T-helper 17 cell (primary cell): ENCODE results near the gene JSRP1. TPM values are rescaled to one million over a fixed set of nuclear protein-coding genes. Genes with fewer than 3 reads are reported as not detected.

Source experiments
- ATAC-seq: fragments of 150-1000 bp; cut with Tn5 transposase; 2 replicates; pipeline ENCODE4 v1.10.0; 2021; ENCODE audit warnings: mild to moderate bottlenecking, moderate library complexity
- DNase-seq, 3 donors: peaks; one replicate each; pipeline versions ENCODE4 v3.0.0 to v3.0.0-alpha.2; 2020 to 2021
- H3K9me3 ChIP-seq: one replicate; pipeline ENCODE4 v1.7.0; 2013; ENCODE audit warnings: low read length, mild to moderate bottlenecking; ENCODE audit not compliant: control insufficient read depth, poor library complexity, severe bottlenecking
- H3K27ac Mint-ChIP-seq: one replicate; pipeline ENCODE4 v1.8.0; 2022; ENCODE audit warnings: mild to moderate bottlenecking, moderate library complexity, mixed read lengths
- H3K27me3 Mint-ChIP-seq: one replicate; pipeline ENCODE4 v1.8.0; 2022; ENCODE audit warnings: mixed read lengths
- H3K36me3 Mint-ChIP-seq: one replicate; pipeline ENCODE4 v1.8.0; 2022; ENCODE audit warnings: low read depth, mixed read lengths
- H3K4me1 Mint-ChIP-seq: one replicate; pipeline ENCODE4 v1.8.0; 2022; ENCODE audit warnings: mild to moderate bottlenecking, mixed read lengths
- H3K4me3 Mint-ChIP-seq: one replicate; pipeline ENCODE4 v1.8.0; 2022; ENCODE audit warnings: mild to moderate bottlenecking, moderate library complexity, mixed read lengths
- total RNA-seq, 4 donors: library from RNA in 2 of 4; stranded (reverse) in 2 of 4; gene quantifications; one replicate each; pipeline ENCODE4 v1.2.3 and lab custom pipeline; 2022 to 2026

Gene JSRP1
- total RNA-seq (1 to 10 TPM in 1 of 2 donors, under 1 TPM in 1; 0.55 to 1.0 TPM), total RNA-seq (lab: John Stamatoyannopoulos, UW) (0.75 to 1.9 reads per million in 2 donors)

DNA sequence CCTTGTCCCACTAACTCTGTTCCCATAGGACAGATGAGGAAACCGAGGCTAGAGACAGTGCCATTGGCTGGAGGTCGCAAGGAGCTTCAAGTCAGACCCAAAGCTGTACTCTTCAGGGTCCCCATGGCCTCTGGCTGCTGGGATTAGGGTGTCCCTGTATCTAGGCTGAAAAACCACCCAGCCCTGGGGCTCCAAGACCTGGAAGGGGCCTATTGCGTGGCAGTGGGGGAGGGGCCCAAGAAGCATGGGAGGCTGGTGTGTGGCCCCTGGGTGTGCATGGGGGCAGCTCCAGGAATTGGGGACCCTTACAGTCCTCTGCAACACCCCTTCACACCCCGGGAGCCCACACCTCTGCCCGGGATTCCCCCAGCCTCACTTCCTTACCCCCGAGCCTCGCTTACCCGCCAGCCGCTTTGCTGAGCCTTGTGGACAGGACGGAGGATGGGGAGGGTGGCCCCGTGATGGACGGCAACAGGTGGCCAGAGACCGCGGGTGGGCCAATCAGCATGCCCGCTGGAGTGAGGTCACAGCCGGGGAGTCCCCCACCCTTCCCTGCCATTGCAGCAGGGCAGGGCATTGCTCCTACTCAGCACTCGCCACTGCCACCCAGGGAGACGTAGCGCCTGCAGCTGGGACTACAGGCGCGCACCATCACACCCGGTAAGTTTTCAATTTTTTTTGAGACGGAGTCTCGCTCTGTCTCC lies at the start of gene JSRP1:
Gene JSRP1 (minus strand): TSS at position 436 of the 704 bp plus-strand sequence. CDS start 1,103 bp downstream, outside the sequence.
- Mint-ChIP-seq H3K4me1 (peaks cover 6% of the 10 kb centered on the region), H3K27ac (peak within 1 kb of the TSS; percentile 96), H3K27me3 (no peaks in the 10 kb centered on the region), H3K4me3 (no peak within 1 kb of the TSS), H3K36me3 (peaks cover 4% of the 10 kb centered on the region)
- no peaks in the 10 kb centered on the region for H3K9me3 ChIP-seq
- DNase-seq (no peak), ATAC-seq (peak; percentile 8)

DNA sequence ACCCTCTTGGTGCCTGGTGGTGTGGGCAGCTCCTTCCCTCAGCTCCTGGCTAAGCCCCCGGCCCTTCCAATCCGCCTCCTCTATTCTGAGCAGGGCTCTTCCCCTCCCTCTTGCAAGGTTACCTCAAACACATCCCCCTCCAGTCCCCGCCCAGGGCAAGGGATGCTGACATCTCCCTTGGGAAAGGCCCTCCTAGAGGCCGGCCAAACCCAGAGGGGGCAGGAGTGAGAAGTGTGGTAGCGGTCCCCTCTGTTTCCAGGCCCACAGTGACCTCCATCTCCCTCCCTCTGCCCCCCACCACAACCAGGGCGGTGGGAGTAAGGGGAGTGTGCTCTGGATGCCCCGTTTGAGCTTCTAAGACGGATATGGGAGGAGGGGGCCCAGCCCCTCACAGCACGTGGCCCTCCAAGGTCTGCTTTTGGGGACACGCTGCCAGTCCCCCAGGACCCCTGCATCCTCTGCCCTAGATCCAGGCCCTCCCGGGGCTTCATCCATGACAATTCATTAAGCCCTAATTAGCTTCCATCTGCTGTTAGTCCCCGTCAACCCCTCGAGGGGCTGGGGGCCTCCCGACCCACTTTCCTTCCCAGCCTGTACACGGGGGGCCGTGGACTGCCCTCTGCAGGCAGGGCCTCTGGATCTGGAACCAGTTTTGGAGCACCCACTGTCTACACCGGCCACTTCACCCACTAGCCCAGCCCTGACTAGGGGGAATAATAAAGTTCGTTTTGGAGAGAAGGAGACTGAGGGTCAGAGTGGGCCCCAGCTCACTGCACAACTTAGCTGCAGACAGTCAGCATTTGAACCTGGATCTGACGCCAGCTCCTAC lies 49.4 kb upstream of the JSRP1 start:
- H3K4me1 Mint-ChIP-seq = peaks cover 15% of the 10 kb centered on the region
- H3K27ac Mint-ChIP-seq = peak overlapping the region; percentile 59
- no peak overlapping the region for H3K4me3 Mint-ChIP-seq
- ATAC-seq (no peak), DNase-seq (no peak)
- no peaks in the 10 kb centered on the region for H3K9me3 ChIP-seq
- peaks cover 4% of the 10 kb centered on the region for H3K36me3 Mint-ChIP-seq
- H3K27me3 Mint-ChIP-seq = peaks cover 63% of the 10 kb centered on the region

GRCh38 chr19:2303211-2303798 lies 47.1 kb upstream of the JSRP1 start:
- DNase-seq = no peak
- peaks cover 40% of the 10 kb centered on the region for H3K27me3 Mint-ChIP-seq
- peak overlapping the region; percentile 57 for H3K4me3 Mint-ChIP-seq
- H3K4me1 Mint-ChIP-seq = peaks cover 12% of the 10 kb centered on the region
- no peaks in the 10 kb centered on the region for H3K9me3 ChIP-seq
- peak overlapping the region; percentile 19 for H3K27ac Mint-ChIP-seq
- ATAC-seq = no peak
- H3K36me3 Mint-ChIP-seq = peaks cover 4% of the 10 kb centered on the region

DNA sequence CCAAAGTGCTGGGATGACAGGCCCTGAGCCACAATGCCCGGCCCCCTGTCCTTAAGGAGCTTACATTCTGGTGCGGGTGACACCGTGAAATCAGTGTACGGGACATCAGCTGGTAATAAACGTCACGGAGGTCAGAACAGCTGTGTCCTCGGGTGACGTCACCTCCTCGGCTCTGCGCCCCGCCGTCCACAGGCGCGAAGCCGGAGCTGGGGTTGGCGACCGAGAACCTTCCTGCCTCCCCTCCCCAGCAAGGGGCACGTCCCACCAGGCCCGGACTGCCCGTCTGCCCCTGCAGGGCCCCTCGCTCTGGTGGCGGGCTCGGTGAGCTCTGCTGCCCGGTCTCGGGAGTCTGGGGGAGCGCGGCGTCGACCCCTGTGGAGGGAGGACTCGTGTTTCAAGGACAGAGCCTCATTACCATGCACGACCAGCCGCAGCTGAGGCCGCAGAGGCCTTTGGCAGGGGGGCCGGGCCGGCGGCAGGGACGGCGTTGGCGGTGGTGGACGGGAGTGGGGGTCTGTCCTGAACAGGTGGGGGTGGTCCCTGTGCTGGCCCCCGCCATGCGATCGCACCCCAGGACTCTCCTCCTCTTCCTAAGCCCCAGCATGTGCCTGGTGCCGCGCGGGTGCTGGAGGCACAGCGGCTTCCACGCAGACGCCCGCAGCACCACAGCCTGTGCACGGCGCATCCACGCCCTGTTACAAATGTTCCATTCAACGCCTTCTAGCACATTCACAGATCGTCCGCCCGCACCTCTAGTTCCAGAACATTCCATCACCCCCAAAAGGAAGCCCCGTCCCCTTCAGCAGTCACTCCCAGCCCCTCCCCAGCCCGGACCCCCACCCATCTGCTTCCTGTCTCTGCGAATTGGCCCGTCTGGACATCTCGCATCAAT lies 46.3 kb upstream of the JSRP1 start:
- ATAC-seq = peak; percentile 50
- DNase-seq = no peak
- H3K4me1 Mint-ChIP-seq = peaks cover 12% of the 10 kb centered on the region
- H3K4me3 Mint-ChIP-seq = peak overlapping the region; percentile 57
- no peaks in the 10 kb centered on the region for H3K9me3 ChIP-seq
- H3K27ac Mint-ChIP-seq = peak overlapping the region; percentile 19
- peaks cover 39% of the 10 kb centered on the region for H3K27me3 Mint-ChIP-seq
- peaks cover 4% of the 10 kb centered on the region for H3K36me3 Mint-ChIP-seq

GRCh38 chr19:2300533-2300932 lies 44.3 kb upstream of the JSRP1 start:
- peaks cover 2% of the 10 kb centered on the region for H3K36me3 Mint-ChIP-seq
- H3K27ac Mint-ChIP-seq = no peak overlapping the region
- no peak overlapping the region for H3K4me3 Mint-ChIP-seq
- DNase-seq (no peak), ATAC-seq (no peak)
- H3K4me1 Mint-ChIP-seq = peaks cover 9% of the 10 kb centered on the region
- H3K27me3 Mint-ChIP-seq = peaks cover 22% of the 10 kb centered on the region
- no peaks in the 10 kb centered on the region for H3K9me3 ChIP-seq

DNA sequence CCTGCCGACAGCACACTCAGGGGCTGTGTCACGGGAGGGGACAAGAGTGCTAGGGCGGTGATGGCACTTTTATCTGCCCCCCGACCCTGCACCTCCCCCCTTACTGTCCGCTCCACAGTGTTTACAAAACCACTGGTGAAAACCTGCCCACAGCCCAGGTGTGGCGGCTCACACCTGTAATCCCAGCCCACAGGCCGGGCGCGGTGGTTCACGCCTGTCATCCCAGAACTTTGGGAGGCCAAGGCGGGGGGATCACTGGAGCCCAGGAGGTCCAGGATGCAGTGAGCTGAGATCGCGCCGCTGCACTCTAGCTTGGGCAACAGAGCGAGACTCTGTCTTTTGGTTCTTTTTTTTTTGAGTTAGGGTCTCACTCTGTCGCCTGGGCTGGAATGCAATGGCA lies 39.9 kb upstream of the JSRP1 start:
- DNase-seq (no peak), ATAC-seq (no peak)
- no peak overlapping the region for H3K27ac Mint-ChIP-seq
- H3K4me3 Mint-ChIP-seq = no peak overlapping the region
- no peaks in the 10 kb centered on the region for H3K36me3 Mint-ChIP-seq
- no peaks in the 10 kb centered on the region for H3K9me3 ChIP-seq
- H3K27me3 Mint-ChIP-seq = no peaks in the 10 kb centered on the region
- H3K4me1 Mint-ChIP-seq = peaks cover 8% of the 10 kb centered on the region

DNA sequence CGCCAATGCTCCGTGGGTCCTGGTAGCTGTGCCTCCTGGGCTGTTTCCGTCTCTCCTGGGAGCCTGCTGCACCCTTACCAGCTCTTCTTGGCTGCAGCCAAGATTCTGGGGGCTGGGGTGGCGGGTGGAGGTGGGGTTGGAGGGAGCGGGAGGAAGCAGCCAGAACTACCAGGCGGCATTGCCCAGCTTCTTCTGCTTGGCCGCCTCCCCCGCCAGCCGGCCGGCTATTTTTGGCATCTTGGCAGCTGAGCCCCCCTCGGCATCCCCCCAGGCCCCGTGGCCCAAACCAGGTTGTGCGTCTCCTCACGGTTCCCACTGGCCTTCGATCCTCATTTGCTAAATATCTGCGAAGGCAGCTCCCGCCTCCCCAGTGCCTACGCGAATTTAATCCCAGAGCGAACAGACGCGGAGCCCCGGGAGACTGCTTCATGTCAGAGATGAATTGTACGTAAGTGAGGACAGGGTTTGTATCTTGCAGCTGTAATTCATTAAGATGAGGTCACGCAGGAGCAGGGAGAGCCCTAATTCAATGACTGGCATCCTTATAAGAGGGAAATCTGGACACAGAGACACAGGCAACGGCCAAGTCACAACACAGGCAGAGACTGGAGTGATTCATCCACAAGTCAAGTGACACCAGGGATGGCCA lies 38.6 kb upstream of the JSRP1 start:
- no peak overlapping the region for H3K4me3 Mint-ChIP-seq
- no peaks in the 10 kb centered on the region for H3K9me3 ChIP-seq
- H3K27me3 Mint-ChIP-seq = no peaks in the 10 kb centered on the region
- no peak overlapping the region for H3K27ac Mint-ChIP-seq
- ATAC-seq (no peak), DNase-seq (no peak)
- peaks cover 2% of the 10 kb centered on the region for H3K36me3 Mint-ChIP-seq
- H3K4me1 Mint-ChIP-seq = peaks cover 10% of the 10 kb centered on the region

- peaks cover 2% of the 10 kb centered on the region for H3K36me3 Mint-ChIP-seq
- no peak for ATAC-seq
- H3K4me1 Mint-ChIP-seq = peaks cover 26% of the 10 kb centered on the region
- no peaks in the 10 kb centered on the region for H3K9me3 ChIP-seq
- DNase-seq = no peak
- peak overlapping the region; percentile 93 for H3K4me3 Mint-ChIP-seq
- no peaks in the 10 kb centered on the region for H3K27me3 Mint-ChIP-seq
- no peak overlapping the region for H3K27ac Mint-ChIP-seq
Measured at GRCh38 chr19:2291185-2291751, 35.1 kb upstream of the JSRP1 start.

DNA sequence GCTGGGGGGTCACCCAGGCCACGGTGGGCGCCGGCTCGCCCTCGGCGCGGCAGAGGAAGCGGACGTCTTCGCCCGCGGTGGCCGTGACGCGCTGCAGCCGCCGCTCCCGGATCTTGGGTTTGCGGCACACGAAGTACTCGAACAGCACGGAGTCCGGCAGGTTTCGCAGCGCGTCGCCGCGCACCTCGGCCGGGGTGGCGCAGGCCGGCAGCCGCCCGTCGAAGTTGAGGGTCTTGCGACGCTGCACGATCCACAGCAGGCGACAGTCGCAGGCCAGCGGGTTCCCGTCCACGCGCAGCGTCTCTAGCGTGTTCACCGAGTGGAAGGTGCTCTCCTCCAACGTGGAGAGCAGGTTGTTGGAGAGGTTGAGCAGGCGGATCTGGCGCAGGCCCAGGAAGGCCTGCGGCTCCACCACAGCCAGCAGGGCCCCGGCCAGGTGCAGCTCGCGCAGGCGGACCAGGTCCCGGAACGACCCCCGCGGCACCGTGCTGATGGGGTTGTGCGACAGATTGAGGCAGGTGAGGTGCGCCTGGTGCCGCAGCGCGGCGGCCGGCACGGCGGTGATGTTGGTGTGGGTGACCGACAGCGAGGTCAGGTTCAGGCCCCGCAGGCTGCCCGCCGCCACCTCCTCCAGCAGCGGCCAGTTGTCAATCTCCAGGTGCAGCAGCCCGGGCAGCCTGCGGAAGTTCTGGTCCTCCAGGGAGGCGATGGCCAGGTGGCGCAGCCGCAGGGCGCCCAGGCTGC lies 34.4 kb upstream of the JSRP1 start:
- peak; percentile 29 for ATAC-seq

DNA sequence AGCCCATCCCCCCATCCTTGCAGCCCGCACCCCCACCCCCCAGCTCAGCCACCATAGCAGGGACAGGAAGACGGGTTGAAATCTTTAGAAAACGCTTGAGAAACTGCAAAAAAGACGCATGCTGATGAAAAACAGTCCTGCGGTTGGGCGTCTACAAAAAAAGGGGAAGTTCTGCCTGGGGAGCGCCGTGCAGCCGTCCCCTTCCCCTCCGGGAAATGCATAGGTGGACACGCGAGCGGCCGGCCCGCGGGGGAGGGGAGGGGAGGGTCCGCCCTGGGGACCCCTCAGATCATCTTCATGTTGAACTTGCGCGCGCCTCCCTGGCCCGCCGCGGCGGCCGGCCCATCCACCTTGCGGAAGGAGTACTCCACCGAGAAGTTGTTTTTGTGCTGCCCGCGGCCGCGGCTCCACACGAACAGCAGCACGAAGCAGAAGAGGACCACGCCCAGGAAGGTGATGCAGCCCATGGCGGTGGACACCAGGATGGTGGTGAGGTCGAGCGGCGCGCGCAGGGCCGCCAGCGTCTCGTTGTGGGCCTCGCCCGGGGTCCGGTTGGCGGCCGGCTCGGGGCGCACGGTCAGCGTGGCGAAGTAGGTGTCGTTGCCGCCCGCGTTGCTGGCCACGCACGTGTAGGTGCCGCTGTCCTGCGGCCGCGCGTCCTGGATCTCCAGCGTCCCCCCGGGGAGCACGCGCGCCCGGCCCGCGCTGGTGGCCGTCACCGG lies 33.7 kb upstream of the JSRP1 start:
- Mint-ChIP-seq H3K4me1 (peaks cover 26% of the 10 kb centered on the region), H3K4me3 (peak overlapping the region; percentile 93), H3K27me3 (no peaks in the 10 kb centered on the region), H3K36me3 (peaks cover 2% of the 10 kb centered on the region), H3K27ac (peak overlapping the region; percentile 82)
- ATAC-seq = peak; percentile 76
- H3K9me3 ChIP-seq = no peaks in the 10 kb centered on the region
- no peak for DNase-seq

More for the DNA sequence above, 34.4 kb upstream of the JSRP1 start:
- peak overlapping the region; percentile 82 for H3K27ac Mint-ChIP-seq
- no peak for DNase-seq
- no peaks in the 10 kb centered on the region for H3K9me3 ChIP-seq
- peaks cover 2% of the 10 kb centered on the region for H3K36me3 Mint-ChIP-seq
- H3K27me3 Mint-ChIP-seq = no peaks in the 10 kb centered on the region
- H3K4me3 Mint-ChIP-seq = peak overlapping the region; percentile 93
- peaks cover 26% of the 10 kb centered on the region for H3K4me1 Mint-ChIP-seq
